NCI-H226 (cell line): ENCODE measurements around the gene TAF5.
"Not testable (repeated sequence)": the region's sequence is repeated elsewhere in the genome, so short reads cannot be mapped to it uniquely, and the experiment has no call there.

ENCODE experiments used
- DNase-seq: peaks from one replicate; pipeline ENCODE4 v3.0.0-alpha.2; 2015

The TAF5 gene

GRCh38 chr10:103367782-103368518, at the start of gene TAF5:
TSS of gene TAF5 (plus strand) at chr10:103367976. CDS start at chr10:103367990, 14 bp downstream.
- DNase-seq = peak; percentile 90

GRCh38 chr10:103327906-103328305, 39.9 kb upstream of the TAF5 start:
- no peak for DNase-seq

- no peak for DNase-seq
Measured at GRCh38 chr10:103333934-103334520, 33.7 kb upstream of the TAF5 start.

GRCh38 chr10:103334567-103334966, 33.2 kb upstream of the TAF5 start:
- no peak for DNase-seq

GRCh38 chr10:103336370-103336769, 31.4 kb upstream of the TAF5 start:
- DNase-seq = no peak

GRCh38 chr10:103350175-103350516, 17.6 kb upstream of the TAF5 start:
- DNase-seq = no peak

GRCh38 chr10:103350517-103351260, 17.1 kb upstream of the TAF5 start, which contains the start of gene PCGF6:
TSS of gene PCGF6 (minus strand) at chr10:103351140. CDS start at chr10:103351066, 74 bp downstream.
- DNase-seq = peak; percentile 69

GRCh38 chr10:103353281-103353680, 14.5 kb upstream of the TAF5 start:
- no peak for DNase-seq

- DNase-seq = not testable (repeated sequence)
Measured at GRCh38 chr10:103354567-103354966, 13.2 kb upstream of the TAF5 start.

GRCh38 chr10:103355906-103356599, 11.7 kb upstream of the TAF5 start:
- no peak for DNase-seq

- not testable (repeated sequence) for DNase-seq
Measured at GRCh38 chr10:103359493-103359892, 8.3 kb upstream of the TAF5 start.

- peak; percentile 19 for DNase-seq
Measured at GRCh38 chr10:103360791-103361190, 7.0 kb upstream of the TAF5 start.

GRCh38 chr10:103367379-103367781, 396 bp upstream of the TAF5 start:
- no peak for DNase-seq

- DNase-seq = no peak
Measured at GRCh38 chr10:103373544-103373943, 5.8 kb downstream of the TAF5 start.

GRCh38 chr10:103374263-103374662, 6.5 kb downstream of the TAF5 start:
- DNase-seq = no peak

GRCh38 chr10:103382769-103383168, 15.0 kb downstream of the TAF5 start:
- no peak for DNase-seq

GRCh38 chr10:103394180-103394579, 26.4 kb downstream of the TAF5 start:
- no peak for DNase-seq

GRCh38 chr10:103395754-103396066, 27.9 kb downstream of the TAF5 start:
- DNase-seq = no peak

GRCh38 chr10:103396067-103396788, 28.5 kb downstream of the TAF5 start, which contains the start of the genes ATP5MK and PDCD11:
TSS of gene ATP5MK (minus strand) at chr10:103396475. CDS start at chr10:103392457, 4,018 bp downstream.
TSS of gene PDCD11 (plus strand) at chr10:103396626. CDS start at chr10:103398427, 1,801 bp downstream.
- DNase-seq = peak; percentile 99

- no peak for DNase-seq
Measured at GRCh38 chr10:103396789-103397087, 29.0 kb downstream of the TAF5 start.

GRCh38 chr10:103397191-103397825, 29.5 kb downstream of the TAF5 start:
- no peak for DNase-seq

GRCh38 chr10:103413564-103413963, 45.8 kb downstream of the TAF5 start:
- no peak for DNase-seq
